Middle frontal gyrus (tissue), 1 donor: ENCODE results near the gene ADAM12.
"Not testable (repeated sequence)": the region's sequence is repeated elsewhere in the genome, so short reads cannot be mapped to it uniquely, and the experiment has no call there.

ENCODE experiments used
- DNase-seq: peaks from one replicate; pipeline ENCODE4 v3.0.0-alpha.2; 2015; ENCODE audit warnings: low spot score; ENCODE audit errors: extremely low spot score

Gene ADAM12

DNA sequence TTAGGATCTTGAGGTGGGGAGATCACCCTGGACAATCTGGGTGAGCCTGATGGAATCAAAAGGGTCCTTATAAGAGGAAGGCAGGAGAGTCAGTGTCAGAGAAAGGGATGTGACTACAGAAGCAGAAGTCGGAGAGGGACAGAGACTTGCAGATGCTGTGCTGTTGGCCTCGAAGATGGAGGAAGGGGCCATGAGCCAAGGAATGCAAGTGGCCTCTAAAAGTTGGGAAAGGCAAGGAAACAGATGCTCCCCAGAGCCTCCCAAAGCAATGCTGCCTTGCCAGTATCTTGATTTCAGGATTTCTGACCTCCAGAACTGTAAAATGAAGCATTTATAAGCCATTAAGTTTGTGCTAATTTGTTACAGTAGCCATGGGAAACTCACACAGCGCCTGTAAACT lies 326.8 kb downstream of the ADAM12 start:
- no peak for DNase-seq

DNA sequence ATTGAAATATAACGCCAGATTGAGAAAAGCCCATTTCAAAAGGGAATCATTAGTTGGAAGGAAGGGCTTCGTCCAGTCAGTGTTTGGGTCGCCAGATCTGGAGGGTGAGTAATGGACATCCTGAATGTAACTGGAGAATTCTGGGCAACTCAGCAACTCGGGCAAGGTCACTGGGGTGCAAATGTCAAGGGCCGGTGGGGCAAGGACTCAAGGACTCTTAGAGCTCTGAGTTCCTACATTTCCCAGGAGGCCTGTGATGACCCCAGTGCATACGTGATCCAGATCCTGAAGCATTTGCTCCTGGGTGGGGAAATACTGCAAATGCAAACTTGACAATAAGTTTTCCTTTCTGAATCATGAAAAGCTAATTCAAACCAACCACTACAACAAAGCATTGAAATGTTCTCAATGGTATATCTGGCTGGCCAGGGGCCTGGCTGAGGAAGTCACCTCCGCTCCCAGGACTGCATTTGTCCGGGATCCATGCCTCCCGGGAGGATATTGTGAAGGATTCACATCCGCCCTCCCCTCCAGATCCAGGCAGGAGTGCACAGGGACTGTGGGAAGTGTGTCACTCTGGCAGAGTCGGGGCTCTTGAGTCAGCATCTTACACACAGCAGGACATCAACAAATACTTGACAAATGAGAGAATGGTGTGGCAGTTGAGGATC lies 327.9 kb downstream of the ADAM12 start:
- no peak for DNase-seq

DNA sequence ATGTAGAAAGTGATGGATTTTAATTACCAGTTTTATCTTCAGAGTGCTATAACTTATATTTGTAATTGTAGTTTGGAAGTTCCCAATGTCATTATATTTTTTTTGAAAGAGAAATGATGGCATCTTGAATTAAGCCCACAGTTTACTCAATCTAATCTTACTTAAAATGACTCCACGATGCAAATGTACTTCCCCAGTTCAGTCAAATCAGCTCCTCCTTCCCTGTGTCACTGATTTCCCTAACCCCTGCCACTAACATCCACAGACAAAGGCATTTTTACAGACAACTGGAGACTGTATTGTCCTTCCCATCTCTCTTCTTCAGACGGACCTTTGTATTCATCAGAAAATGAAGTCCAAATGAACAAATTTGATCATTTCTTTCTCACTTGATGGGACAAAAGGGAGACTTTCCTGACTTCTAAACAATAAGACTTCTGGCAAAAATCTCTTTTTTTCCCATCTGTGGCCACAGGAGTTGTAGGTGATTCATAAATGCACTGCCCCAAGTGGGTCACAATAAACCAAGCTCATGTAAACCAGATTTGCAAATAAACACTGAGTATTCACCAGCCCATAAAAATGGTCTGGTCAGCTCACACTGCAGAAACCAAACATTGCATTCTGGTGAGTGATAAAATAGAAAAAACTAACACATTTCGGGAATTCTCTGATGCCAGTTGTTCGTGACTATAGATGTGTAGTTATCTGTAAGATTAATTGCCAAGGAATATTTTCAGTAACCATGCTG lies 329.0 kb downstream of the ADAM12 start:
- no peak for DNase-seq

DNA sequence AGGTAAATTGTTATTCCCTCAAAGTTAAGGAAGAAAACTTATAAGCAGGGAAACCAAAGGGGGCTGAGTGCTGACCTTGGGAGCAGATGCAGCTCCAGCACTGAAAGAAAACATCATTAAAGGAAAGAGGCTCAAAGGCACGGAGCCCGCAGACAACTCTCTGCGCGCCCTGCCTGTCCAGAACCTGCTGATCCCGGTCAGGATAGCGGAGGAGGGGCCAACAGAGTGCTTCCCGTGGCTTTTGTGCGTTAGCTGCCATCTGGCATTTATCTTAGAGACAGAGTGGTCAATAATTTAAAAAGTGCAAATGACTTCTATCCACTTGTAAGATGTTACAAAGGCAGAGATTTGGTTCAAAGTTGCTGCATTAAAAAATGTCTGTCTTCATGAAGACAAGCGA lies 329.8 kb downstream of the ADAM12 start:
- no peak for DNase-seq

DNA sequence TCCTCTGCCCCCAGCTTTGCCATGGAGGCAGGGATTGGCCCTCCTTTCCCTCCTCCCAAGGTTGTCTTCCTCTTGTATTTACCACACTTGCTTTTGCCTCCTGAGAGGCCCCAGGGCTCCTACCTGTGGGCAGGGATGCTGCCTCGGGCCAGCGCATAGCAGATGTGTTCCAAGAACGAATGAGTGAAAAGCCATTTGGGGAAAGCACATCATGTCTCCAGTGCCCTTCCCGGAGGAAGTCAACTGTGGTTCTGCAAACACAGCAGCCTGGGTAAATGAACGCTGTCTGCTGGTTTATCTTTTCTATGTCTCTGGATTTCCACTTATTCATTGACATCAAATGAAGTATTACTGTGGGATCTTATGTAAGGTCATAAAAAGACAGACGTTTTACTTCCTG lies 330.2 kb downstream of the ADAM12 start:
- no peak for DNase-seq

DNA sequence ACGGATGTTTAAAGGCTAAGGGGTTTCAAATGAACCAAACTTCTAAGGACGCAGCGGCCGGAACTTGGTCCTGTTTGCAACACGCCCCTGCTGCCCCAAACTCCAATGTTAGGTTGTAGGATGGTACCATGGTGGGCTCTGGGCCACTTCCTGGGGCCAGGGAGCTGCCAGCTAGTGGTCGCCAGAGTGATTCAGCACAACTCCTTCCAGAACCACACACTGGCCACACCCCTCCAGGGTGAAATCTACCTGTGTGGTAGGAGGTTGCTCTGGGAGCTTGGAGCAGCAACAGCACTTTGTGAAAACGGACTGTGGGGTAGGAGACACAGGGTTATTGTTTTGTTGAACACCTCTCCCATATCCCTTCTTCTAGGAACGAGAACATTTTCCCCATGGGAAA lies 330.8 kb downstream of the ADAM12 start:
- no peak for DNase-seq

DNA sequence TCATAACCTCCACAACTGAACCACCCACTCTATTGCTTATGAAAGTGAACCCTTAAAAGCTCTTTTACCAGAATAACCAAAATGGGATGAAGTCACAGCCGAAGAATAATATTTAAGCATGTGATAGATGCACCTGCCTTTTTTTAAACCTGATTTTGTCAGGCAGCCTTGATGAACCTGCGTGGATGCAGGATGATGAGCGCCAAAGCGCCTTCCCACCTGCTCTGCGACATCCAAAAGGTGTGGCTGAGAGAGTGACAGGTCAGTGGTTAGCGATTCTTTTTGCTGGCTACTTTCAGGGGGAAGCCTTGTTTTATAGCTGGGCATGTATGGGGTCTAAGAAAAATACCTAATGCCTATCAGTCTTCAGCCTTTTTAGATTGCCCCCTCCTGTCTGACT lies 334.1 kb downstream of the ADAM12 start:
- DNase-seq, result no peak

DNA sequence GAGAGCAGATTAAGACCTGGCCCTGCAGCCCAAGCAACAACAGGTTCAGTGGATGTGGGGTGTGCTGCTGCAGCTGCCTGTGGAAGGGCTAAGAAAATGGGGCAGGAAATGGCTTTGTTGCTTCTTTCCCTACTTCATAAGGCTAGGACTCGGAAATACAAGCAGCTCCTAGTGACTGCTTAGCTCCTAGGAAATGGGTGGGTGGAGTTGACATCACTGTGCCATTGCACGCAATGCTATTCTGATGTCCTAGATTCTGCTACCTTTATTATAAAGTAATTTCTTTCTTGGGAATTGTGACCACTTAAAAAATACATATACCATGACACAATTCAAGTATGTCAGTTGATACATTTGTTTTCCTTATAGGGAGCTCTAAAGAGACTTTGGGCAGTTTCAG lies 336.1 kb downstream of the ADAM12 start:
- no peak for DNase-seq

DNA sequence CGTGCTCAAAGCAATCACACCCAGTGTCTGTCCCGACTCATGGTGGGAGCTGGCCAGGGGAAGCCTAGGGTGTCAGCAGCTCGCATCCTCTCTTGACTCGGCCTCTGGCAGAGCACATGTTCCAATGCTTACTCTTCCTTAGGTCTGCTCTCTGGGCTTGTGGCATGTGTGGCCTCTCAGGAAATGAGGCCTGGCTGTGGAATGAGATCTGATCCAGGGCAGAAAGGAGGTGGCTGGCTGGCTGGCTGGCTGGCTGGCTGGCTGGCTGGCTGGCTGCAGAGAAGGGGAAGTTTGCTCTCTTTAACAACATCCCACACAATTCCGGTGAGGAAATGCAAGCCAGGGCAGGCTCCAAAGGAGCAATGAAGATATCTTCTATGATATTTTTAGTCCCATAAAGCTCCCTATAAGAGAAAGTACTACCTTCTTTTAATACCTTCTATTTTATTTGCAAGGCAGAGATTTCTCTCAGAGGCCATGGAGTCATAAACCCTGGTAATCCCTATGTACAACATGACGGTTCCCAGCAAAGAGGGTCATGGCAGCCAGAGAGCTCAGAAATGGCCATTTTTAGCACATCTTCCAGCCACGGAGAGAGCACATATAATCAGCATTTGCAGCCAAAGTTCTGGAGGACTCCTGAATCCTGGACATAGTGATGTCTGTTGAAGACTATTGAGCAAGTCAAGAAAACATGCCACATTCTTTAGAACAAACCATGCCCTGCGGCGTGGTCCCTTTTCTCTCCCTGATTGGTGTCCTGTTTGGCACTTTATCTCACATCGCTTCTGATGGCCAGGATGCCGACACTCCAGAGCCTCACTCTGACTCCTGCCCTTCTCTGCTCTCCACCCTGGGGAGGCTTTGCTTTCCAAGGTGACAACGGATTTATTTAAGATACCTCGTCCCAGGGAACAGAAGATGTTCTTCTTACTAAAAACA lies 338.2 kb downstream of the ADAM12 start:
- no peak for DNase-seq

DNA sequence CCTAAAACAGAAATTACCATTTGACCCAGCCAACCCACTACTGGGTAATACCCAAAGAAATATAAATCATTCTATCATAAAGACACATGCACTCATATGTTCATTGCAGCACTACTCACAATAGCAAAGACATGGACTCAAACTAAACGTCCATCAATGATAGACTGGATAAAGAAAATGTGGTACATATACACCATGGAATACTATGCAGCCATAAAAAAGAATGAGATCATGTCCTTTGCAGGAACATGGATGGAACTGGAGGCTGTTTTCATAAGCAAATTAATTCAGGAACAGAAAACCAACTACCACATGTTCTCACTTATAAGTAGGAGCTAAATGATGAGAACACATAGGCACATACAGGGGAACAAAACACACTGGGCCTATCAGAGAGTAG lies 340.5 kb downstream of the ADAM12 start:
- not testable (repeated sequence) for DNase-seq

DNA sequence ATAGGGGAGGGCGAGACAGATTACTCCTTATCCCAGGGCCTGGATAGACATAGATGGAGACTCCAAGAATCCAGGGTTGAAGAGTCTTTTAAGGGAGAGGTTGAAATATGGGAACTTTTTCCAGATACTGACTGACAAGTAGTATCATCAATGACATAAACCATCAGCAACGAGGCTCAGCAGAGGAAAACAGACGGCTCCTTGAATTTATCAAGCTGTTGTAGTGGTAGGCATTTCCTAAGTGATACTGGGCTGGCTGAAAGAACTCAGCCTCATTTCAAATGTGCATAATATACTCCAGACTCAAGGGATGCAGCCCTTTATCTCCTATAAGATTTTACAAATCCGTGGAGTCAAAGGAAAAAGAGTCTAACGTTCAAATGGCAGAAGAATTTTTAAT lies 341.4 kb downstream of the ADAM12 start:
- no peak for DNase-seq

DNA sequence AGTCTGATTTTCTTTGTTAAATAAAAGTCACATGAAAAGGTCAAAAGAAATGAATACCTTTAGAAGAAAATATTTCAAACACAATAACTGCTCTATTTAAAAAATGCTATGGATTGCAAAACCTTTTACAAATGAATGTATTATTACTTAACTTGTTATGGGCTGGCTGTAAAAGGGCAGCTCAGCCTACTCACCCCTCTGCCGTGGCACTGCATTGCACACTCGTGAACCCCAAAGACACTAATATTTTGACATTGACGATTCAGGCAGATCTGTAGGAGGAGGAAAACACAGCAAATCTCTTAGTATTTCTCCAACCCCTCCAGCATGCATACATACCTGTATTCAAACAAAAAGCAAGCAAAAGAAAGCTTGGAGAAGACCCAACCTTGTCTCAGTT lies 342.4 kb downstream of the ADAM12 start:
- DNase-seq, result no peak

DNA sequence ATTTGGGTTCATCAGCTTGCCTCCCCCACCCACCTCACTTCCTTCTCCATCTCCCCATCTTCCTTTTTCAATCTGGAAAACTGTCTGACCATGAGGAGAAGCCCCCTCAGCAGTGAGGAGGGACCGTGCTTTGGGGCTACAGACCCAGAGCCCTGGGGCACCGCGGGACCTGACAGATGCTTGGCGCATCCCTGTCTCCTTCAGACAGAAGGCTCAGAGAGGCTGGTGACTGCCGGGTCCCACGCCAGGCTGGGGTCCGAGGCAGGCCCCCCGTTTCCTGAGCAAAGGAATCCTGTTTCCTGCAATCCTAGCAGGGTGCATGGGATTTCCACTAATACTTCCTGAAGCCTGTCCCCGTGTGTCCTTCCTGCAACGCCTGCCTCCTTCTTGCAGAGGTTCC lies 344.9 kb downstream of the ADAM12 start:
- DNase-seq, result no peak

DNA sequence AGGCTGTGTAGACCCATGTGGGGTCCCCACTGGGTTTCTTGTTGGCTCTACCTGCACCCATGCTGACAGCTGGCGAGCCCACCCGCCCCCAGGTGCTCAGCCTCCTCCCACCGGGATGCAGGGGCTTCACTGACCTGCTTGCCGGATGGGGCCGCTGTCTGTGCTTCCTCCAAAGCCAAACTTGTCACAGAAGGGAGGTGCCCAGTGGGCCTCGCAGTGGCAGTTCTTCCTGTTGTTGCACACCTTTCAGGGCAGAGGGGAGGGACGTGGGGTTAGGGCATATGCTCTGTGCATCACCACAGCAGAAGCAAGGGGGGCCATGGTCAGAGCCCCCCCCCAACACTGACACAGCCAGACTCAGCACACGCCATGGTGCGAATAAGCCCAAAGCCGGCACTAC lies 345.4 kb downstream of the ADAM12 start:
- no peak for DNase-seq

DNA sequence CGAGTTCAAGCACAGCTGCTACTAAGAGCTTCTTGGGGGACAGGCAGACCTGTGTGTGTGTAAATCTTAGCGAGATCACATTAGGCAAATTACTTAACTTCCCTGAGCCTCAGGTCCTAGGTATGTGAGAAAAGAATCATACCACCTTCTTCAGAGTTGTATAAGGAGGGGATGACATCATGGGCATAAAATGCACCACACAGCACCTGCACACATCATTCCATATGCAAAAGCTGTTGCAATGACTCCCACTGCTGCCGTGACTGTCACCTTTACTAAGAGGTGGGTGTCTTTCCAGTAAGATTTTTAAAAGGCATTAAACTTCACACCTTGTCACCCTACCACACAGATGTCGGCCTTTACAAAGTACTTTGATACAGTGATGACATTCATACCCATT lies 345.9 kb downstream of the ADAM12 start:
- DNase-seq, result no peak

DNA sequence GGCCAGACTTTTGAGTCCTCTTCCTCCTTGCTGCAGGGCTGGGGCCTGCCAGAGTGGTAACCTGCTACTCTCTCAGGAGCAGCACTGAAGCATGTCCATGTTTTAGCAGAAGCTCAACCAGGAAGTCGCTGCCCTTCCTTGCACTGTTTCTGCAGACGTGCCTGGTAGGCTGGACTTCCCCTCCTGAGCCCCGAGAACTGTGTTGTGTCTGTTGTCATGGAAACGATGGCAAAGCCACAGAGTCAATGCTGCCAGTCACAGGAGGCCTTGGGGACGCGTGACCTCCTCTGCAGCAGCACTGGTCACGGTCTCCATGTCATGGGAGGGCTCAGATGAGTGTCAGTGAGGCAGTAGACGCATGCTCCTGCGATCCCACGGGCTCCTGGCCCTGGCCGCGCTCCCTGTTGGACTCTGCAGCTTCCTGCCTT lies 346.5 kb downstream of the ADAM12 start:
- DNase-seq, result no peak

DNA sequence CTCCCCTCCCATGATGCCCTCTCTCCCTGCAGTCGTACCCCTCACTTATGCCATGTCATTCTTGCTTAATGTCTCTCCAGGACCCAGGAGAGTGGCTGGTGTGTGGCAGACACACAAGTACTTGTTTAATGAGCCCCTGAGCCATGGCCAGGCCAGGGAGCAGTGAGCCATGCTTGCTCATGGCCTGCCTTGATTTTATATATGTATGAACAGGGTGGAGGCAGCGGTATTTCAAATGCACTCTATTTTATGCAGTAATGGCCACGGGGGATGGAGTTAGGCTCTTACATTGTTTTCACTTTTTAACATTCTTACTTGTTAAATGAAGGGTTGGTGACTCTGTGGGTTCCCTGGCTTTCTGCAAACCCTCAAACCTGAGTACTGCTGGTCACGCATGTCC lies 347.2 kb downstream of the ADAM12 start:
- DNase-seq, result no peak

DNA sequence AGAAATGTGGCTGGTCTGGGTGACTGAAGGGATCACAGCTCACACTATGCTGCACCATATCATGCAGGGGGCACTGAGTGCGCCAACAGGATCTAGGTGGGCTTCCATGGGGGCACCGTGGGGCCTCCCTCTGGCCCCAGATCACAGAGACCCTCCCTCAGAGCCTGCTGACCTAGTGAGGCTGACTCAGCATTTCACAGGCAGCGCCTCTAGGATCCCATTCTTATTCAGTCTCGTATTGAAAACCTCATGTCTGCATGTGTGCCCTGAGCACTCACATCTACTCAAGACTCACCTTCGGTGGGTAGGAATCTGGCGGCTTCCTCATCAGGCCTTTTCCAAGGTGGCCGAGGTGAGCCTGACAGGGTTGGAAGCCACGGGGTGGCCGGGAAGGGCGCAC lies 350.3 kb downstream of the ADAM12 start:
- no peak for DNase-seq

DNA sequence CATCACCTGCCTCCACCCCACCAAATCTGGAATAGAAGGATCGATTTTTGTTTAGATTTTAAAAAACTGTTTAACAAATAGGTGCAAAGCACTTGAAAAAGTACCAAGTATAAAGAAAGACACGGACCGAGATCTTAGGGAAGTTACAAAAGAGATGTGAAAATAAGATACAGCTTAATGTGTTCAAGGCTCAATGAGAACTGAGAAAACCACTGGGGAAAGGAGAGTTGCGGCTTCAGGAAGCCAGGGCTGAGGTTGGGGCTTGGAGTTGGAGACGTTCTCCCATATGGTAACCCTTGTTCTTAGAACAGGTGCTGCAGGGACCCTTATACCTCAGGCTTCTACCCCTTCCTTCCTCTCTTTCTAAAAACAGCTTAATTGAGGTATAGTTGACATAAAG lies 351.8 kb downstream of the ADAM12 start:
- no peak for DNase-seq

DNA sequence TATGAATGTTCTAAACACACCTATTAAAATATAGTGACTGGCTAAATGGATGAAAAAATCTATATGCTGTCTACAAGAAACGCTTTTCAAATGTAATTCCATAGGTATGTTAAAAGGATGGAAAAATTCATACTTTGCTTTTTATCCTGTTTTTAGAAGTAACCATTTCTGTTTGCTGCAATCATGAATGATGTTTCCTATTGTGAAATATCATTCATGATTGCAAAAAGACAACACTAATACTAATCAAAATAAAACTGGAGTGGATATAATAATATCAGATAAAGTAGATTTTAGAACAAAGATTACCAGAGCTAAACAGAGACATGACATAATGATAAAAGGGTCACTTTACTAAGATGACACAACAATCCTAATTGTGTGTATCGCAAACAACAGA lies 353.7 kb downstream of the ADAM12 start:
- no peak for DNase-seq

DNA sequence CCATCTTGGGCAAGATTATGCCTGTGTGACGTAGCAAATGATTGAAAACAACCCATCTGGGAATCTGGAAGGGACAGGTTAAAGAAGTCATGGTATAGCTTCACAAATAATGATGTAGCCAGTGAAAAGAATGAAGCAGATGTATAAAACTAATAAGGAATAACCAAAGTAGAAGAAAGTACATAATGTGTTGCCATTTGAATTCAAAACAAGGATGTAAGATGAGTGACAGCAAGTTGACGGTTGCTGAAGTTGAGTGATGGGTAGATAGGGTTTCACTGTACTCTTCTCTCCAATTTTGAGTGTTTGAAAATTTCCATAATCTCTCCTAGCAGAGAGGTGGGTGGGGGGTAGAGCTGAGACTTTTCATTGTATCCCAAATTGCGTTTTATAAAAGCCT lies 358.3 kb downstream of the ADAM12 start:
- DNase-seq, result no peak

DNA sequence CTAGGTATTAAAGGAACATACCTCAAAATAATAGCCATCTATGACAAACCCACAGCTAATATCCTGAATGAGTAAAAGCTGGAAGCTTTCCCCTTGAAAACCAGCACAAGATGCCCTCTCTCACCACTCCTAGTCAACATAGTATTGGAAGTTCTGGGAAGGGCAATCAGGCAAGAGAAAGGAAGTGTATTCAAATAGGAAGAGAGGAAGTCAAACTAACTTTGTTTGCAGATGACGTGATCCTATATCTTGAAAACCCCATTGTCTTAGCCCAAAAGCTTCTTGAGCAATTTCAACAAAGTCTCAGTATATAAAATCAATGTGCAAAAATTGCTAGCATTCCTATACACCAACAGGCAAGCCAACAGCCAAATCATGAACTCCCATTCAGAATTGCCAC lies 360.6 kb downstream of the ADAM12 start:
- DNase-seq, result no peak
